ENCODE results near the gene TLX2. TPM values are rescaled to one million over a fixed set of nuclear protein-coding genes. Genes with fewer than 3 reads are reported as not detected.

The TLX2 gene
- total RNA-seq, 1 experiment from 2014 or later = 3.1 TPM

GRCh38 chr2:74528600-74529356, 14.5 kb downstream of the TLX2 start:
- Histone ChIP-seq H3K36me3 (ENCODE audit: low read depth, low read length) (peaks cover 33% of the 10 kb centered on the region), H3K79me2 (ENCODE audit: low read length) (peaks cover 43% of the 10 kb centered on the region), H3F3A (ENCODE audit: low read length, unreplicated experiment) (no peaks in the 10 kb centered on the region), H3K9ac (ENCODE audit: low read length) (peak overlapping the region; percentile 98), H3K9me3 (ENCODE audit: low read length) (no peaks in the 10 kb centered on the region), H4K20me1 (ENCODE audit: low read length) (0 out of 2 replicates have a peak, but pooled peaks cover 7% of the 10 kb centered on the region), H2AFZ (ENCODE audit: low read length) (peak overlapping the region; percentile 75), H3K4me1 (ENCODE audit: insufficient read depth, low read length) (peaks cover 20% of the 10 kb centered on the region), H3K9me2 (replicated peaks; ENCODE audit: low read length) (no peaks in the 10 kb centered on the region), H3K4me3 (ENCODE audit: low read length) (peak overlapping the region; percentile 93), H3K4me2 (ENCODE audit: low read length) (peak overlapping the region; percentile 97), H3K27ac (ENCODE audit: low read length) (peak overlapping the region; percentile 63), H3K27me3 (ENCODE audit: low read length) (no peaks in the 10 kb centered on the region)
- POLR2A ChIA-PET (ENCODE audit: unreplicated experiment) = no interaction called here
- intact Hi-C loops (cut with micrococcal nuclease) = loop anchor here (1.0 kb wide), 3 partner anchors 21 to 70 kb away; partner anchors contain the start of genes PCGF1, TTC31 and WBP1
- CTCF ChIA-PET = no interaction called here
- DNase-seq (no peak), ATAC-seq (peak; percentile 9)
- TF ChIP-seq CTCF (conservative IDR thresholded peaks at IDR 0.05; ENCODE audit: low read depth, low read length) (no peak), EZH2 (IDR thresholded peaks at IDR 0.05; ENCODE audit: low read length, unreplicated experiment) (no peak), EZH2phosphoT487 (IDR thresholded peaks at IDR 0.05; ENCODE audit: borderline replicate concordance, low read length) (no peak)
- BruUV-seq (replicated peaks) = TSS peak; percentile 55

- ChIA-PET POLR2A (ENCODE audit: unreplicated experiment) (interaction anchor here (0.5 to 0.7 kb wide), 2 partner anchors 12 to 47 kb away, joined by 3 read pairs; no protein-coding TSS in a partner anchor), CTCF (no interaction called here)
- Histone ChIP-seq H3K79me2 (ENCODE audit: low read length) (peaks cover 43% of the 10 kb centered on the region), H3F3A (ENCODE audit: low read length, unreplicated experiment) (no peaks in the 10 kb centered on the region), H3K36me3 (ENCODE audit: low read depth, low read length) (peaks cover 33% of the 10 kb centered on the region), H3K4me2 (ENCODE audit: low read length) (peak within 1 kb of the TSS; percentile 97), H3K9ac (ENCODE audit: low read length) (peak within 1 kb of the TSS; percentile 98), H3K9me3 (ENCODE audit: low read length) (no peaks in the 10 kb centered on the region), H4K20me1 (ENCODE audit: low read length) (0 out of 2 replicates have a peak, but pooled peaks cover 7% of the 10 kb centered on the region), H2AFZ (ENCODE audit: low read length) (peak within 1 kb of the TSS; percentile 78), H3K27me3 (ENCODE audit: low read length) (no peaks in the 10 kb centered on the region), H3K9me2 (replicated peaks; ENCODE audit: low read length) (no peaks in the 10 kb centered on the region), H3K4me1 (ENCODE audit: insufficient read depth, low read length) (peaks cover 20% of the 10 kb centered on the region), H3K27ac (ENCODE audit: low read length) (peak within 1 kb of the TSS; percentile 63), H3K4me3 (ENCODE audit: low read length) (peak within 1 kb of the TSS; percentile 93)
- ATAC-seq (peak; percentile 93), DNase-seq (peak; percentile 99)
- intact Hi-C loops (cut with micrococcal nuclease) = loop anchor here (1.0 to 5.0 kb wide), 4 partner anchors 22 to 71 kb away; partner anchors contain the start of genes PCGF1, TTC31 and WBP1
- no TSS peak for BruUV-seq (replicated peaks)
- TF ChIP-seq CTCF (conservative IDR thresholded peaks at IDR 0.05; ENCODE audit: low read depth, low read length) = no peak
- TF ChIP-seq EZH2 (IDR thresholded peaks at IDR 0.05; ENCODE audit: low read length, unreplicated experiment) = no peak
- no peak for TF ChIP-seq EZH2phosphoT487 (IDR thresholded peaks at IDR 0.05; ENCODE audit: borderline replicate concordance, low read length)
Measured at GRCh38 chr2:74529357-74530238, 15.3 kb downstream of the TLX2 start, which contains the start of the genes AUP1 and HTRA2. Gene AUP1, minus strand, starts transcription at chr2:74529706. Its CDS starts 77 bp downstream, at chr2:74529629. Gene HTRA2, plus strand, starts transcription at chr2:74529933. Its CDS starts 74 bp downstream, at chr2:74530007.
